ENCODE results near the gene EPHA6.

DNA sequence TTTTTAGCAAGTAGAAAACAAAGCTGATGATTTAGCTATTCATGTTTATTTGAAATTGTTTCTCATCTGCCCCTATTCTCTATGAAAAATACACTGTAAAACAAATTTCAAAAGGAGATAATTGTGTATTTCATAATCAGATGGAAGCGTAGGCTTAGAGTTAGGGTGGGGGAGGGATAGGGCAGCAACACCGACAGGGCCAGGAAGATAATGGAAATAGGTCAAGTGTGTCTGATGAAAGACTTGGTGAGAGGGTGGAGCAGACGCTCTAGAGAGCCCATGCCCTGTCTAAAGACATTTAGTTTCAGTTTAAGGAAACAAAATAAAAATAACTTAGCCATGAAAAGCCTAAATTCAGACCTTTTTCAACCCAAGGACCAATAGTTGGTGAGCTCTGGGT lies 898.5 kb downstream of the EPHA6 start:
- TF ChIP-seq EZH2 (IDR thresholded peaks at IDR 0.05; ENCODE audit: borderline replicate concordance, low read length), result no peak
- TF ChIP-seq, protein P1, sequence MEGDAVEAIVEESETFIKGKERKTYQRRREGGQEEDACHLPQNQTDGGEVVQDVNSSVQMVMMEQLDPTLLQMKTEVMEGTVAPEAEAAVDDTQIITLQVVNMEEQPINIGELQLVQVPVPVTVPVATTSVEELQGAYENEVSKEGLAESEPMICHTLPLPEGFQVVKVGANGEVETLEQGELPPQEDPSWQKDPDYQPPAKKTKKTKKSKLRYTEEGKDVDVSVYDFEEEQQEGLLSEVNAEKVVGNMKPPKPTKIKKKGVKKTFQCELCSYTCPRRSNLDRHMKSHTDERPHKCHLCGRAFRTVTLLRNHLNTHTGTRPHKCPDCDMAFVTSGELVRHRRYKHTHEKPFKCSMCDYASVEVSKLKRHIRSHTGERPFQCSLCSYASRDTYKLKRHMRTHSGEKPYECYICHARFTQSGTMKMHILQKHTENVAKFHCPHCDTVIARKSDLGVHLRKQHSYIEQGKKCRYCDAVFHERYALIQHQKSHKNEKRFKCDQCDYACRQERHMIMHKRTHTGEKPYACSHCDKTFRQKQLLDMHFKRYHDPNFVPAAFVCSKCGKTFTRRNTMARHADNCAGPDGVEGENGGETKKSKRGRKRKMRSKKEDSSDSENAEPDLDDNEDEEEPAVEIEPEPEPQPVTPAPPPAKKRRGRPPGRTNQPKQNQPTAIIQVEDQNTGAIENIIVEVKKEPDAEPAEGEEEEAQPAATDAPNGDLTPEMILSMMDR (IDR thresholded peaks at IDR 0.05; ENCODE audit: low read length), result no peak

All from OCI-LY1 (cell line).